ENCODE measurements around the gene DNAJC17. TPM values are rescaled to one million over a fixed set of nuclear protein-coding genes. Genes with fewer than 3 reads are reported as not detected.

Gene DNAJC17
- total RNA-seq, 1 experiment from 2014 or later: 39.3 TPM

GRCh38 chr15:40832903-40833302, 25.6 kb upstream of the DNAJC17 start:
- ChIA-PET CTCF (no interaction called here), POLR2A (no interaction called here)
- Histone ChIP-seq H3K4me1 (ENCODE audit: control insufficient read depth, insufficient read depth, low read length) (peaks cover 8% of the 10 kb centered on the region; the same call in 1 of the 2 replicates), H3K27me3 (ENCODE audit: control insufficient read depth, insufficient read depth, low read length) (no peaks in the 10 kb centered on the region), H3K9me3 (ENCODE audit: control insufficient read depth, insufficient read depth, low read depth, low read length) (no peaks in the 10 kb centered on the region), H3K4me3 (ENCODE audit: low read depth in 2 of 2, low read length in 2 of 2) (no peak overlapping the region), H3K27ac (ENCODE audit: low read length) (no peak overlapping the region), H3K36me3 (ENCODE audit: control insufficient read depth, insufficient read depth, low read length) (no peaks in the 10 kb centered on the region)
- in situ Hi-C loops (cut with HindIII; ENCODE audit: low pct_unique_long_range_greater_than_20kb, low sequenced_read_pairs) (no loop called here), intact Hi-C loops (cut with micrococcal nuclease; ENCODE audit: unreplicated experiment) (no loop called here)
- ATAC-seq: peak; percentile 56; the same call in 1 of the 2 replicates
- TF ChIP-seq POLR2AphosphoS5 (IDR thresholded peaks at IDR 0.05; ENCODE audit: low read depth, low read length): no peak
- TF ChIP-seq CTCF (IDR thresholded peaks at IDR 0.05): no peak
- TF ChIP-seq TCF7L2 (IDR thresholded peaks at IDR 0.05; ENCODE audit: low read depth, low read length): no peak
- TF ChIP-seq REST (IDR thresholded peaks at IDR 0.05; ENCODE audit: insufficient read depth in 1 of 2, low read depth in 2 of 2, low read length in 1 of 2): no peak
- no peak for TF ChIP-seq SIN3A (IDR thresholded peaks at IDR 0.05; ENCODE audit: borderline replicate concordance, insufficient read depth, low read depth, low read length)
- no peak for DNase-seq (ENCODE audit: low read depth, low spot score)
- BruUV-seq (replicated peaks): no TSS peak

- POLR2A ChIA-PET: no interaction called here
- no peaks in the 10 kb centered on the region for H3K27me3 ChIP-seq (ENCODE audit: control insufficient read depth, insufficient read depth, low read length)
- DNase-seq (ENCODE audit: low read depth, low spot score) (no peak), ATAC-seq (no peak)
- H3K36me3 ChIP-seq (ENCODE audit: control insufficient read depth, insufficient read depth, low read length): no peaks in the 10 kb centered on the region
- TF ChIP-seq POLR2AphosphoS5 (IDR thresholded peaks at IDR 0.05; ENCODE audit: low read depth, low read length): no peak
- TF ChIP-seq SIN3A (IDR thresholded peaks at IDR 0.05; ENCODE audit: borderline replicate concordance, insufficient read depth, low read depth, low read length): no peak
- no peak for TF ChIP-seq TCF7L2 (IDR thresholded peaks at IDR 0.05; ENCODE audit: low read depth, low read length)
- no peak for TF ChIP-seq CTCF (IDR thresholded peaks at IDR 0.05)
- TF ChIP-seq REST (IDR thresholded peaks at IDR 0.05; ENCODE audit: insufficient read depth in 1 of 2, low read depth in 2 of 2, low read length in 1 of 2): no peak
- H3K4me1 ChIP-seq (ENCODE audit: control insufficient read depth, insufficient read depth, low read length): peaks cover 8% of the 10 kb centered on the region; the same call in 1 of the 2 replicates
- no peak overlapping the region for H3K4me3 ChIP-seq (ENCODE audit: low read depth in 2 of 2, low read length in 2 of 2)
- in situ Hi-C loops (cut with HindIII; ENCODE audit: low pct_unique_long_range_greater_than_20kb, low sequenced_read_pairs): no loop called here
- BruUV-seq (replicated peaks): no TSS peak
- H3K27ac ChIP-seq (ENCODE audit: low read length): no peak overlapping the region
- intact Hi-C loops (cut with micrococcal nuclease; ENCODE audit: unreplicated experiment): no loop called here
- H3K9me3 ChIP-seq (ENCODE audit: control insufficient read depth, insufficient read depth, low read depth, low read length): no peaks in the 10 kb centered on the region
- CTCF ChIA-PET: no interaction called here
Observed at GRCh38 chr15:40831861-40832260, 24.6 kb upstream of the DNAJC17 start.
